NCI-H187 (cell line): ENCODE results near the gene CHN1.

Source experiments
- DNase-seq, 2 experiments: peaks; one replicate each; lab custom pipeline; 2025; lab: John Stamatoyannopoulos, UW

The CHN1 gene

GRCh38 chr2:174826051-174826450, 179.1 kb downstream of the CHN1 start:
- no peak for DNase-seq

- no peak for DNase-seq
These were observed 181.1 kb downstream of the CHN1 start for GRCh38 chr2:174824068-174824467.

GRCh38 chr2:174821628-174822027, 183.6 kb downstream of the CHN1 start:
- DNase-seq, result no peak

- DNase-seq, result no peak
These were observed 184.8 kb downstream of the CHN1 start for GRCh38 chr2:174820361-174820760.

GRCh38 chr2:174815526-174815925, 189.7 kb downstream of the CHN1 start:
- no peak for DNase-seq

- no peak for DNase-seq
These were observed 193.1 kb downstream of the CHN1 start for GRCh38 chr2:174812037-174812436.

GRCh38 chr2:174807931-174808330, 197.2 kb downstream of the CHN1 start:
- DNase-seq, result no peak

- DNase-seq, result no peak
These were observed 199.4 kb downstream of the CHN1 start for GRCh38 chr2:174805803-174806202.

GRCh38 chr2:174802459-174802858, 202.7 kb downstream of the CHN1 start:
- DNase-seq, result no peak

- no peak for DNase-seq
These were observed 204.6 kb downstream of the CHN1 start for GRCh38 chr2:174800436-174801205.

- no peak for DNase-seq
These were observed 206.4 kb downstream of the CHN1 start for GRCh38 chr2:174798801-174799200.

GRCh38 chr2:174797781-174798276, 207.4 kb downstream of the CHN1 start:
- DNase-seq, result no peak

GRCh38 chr2:174796319-174796771, 208.8 kb downstream of the CHN1 start:
- no peak for DNase-seq

- DNase-seq, result no peak
These were observed 210.3 kb downstream of the CHN1 start for GRCh38 chr2:174794851-174795374.

GRCh38 chr2:174792309-174793025, 212.7 kb downstream of the CHN1 start:
- DNase-seq, result no peak

GRCh38 chr2:174791746-174792280, 213.4 kb downstream of the CHN1 start:
- DNase-seq, result no peak

- no peak for DNase-seq
These were observed 214.2 kb downstream of the CHN1 start for GRCh38 chr2:174791020-174791419.

- DNase-seq, result no peak
These were observed 216.2 kb downstream of the CHN1 start for GRCh38 chr2:174789001-174789400.

- no peak for DNase-seq
These were observed 216.8 kb downstream of the CHN1 start for GRCh38 chr2:174788291-174788929.

GRCh38 chr2:174787487-174788205, 217.5 kb downstream of the CHN1 start:
- DNase-seq, result no peak

GRCh38 chr2:174786066-174786725, 219.0 kb downstream of the CHN1 start:
- no peak for DNase-seq
